ENCODE data around the gene DPEP1. TPM values are rescaled to one million over a fixed set of nuclear protein-coding genes. Genes with fewer than 3 reads are reported as not detected.

The DPEP1 gene
- total RNA-seq, 2 donors from 2014 or later: not detected

GRCh38 chr16:89612415-89613166 is 851 bp upstream of the DPEP1 start:
- no peaks in the 10 kb centered on the region for H3K36me3 ChIP-seq
- H3K27ac ChIP-seq: no peak overlapping the region
- ATAC-seq (ENCODE audit: insufficient number of reproducible peaks, low FRiP score, low read depth) (no peak), DNase-seq (ENCODE audit: low spot score) (no peak)
- H3K27me3 ChIP-seq (replicated peaks; ENCODE audit: insufficient read depth): no peaks in the 10 kb centered on the region
- no peak overlapping the region for H3K4me3 ChIP-seq
- H3K9me3 ChIP-seq: no peaks in the 10 kb centered on the region
- TF ChIP-seq CTCF (IDR thresholded peaks at IDR 0.05): no peak
- no peaks in the 10 kb centered on the region for H3K4me1 ChIP-seq (ENCODE audit: control insufficient read depth in 1 of 2, low read depth in 2 of 2)

- no peaks in the 10 kb centered on the region for H3K4me1 ChIP-seq (ENCODE audit: control insufficient read depth in 1 of 2, low read depth in 2 of 2)
- H3K27me3 ChIP-seq (replicated peaks; ENCODE audit: insufficient read depth): no peaks in the 10 kb centered on the region
- no peak overlapping the region for H3K4me3 ChIP-seq
- no peak for DNase-seq (ENCODE audit: low spot score)
- H3K27ac ChIP-seq: no peak overlapping the region
- no peak for TF ChIP-seq CTCF (IDR thresholded peaks at IDR 0.05)
- no peak for ATAC-seq (ENCODE audit: insufficient number of reproducible peaks, low FRiP score, low read depth)
- H3K9me3 ChIP-seq: no peaks in the 10 kb centered on the region
- no peaks in the 10 kb centered on the region for H3K36me3 ChIP-seq
These were observed 565 bp downstream of the DPEP1 start for GRCh38 chr16:89613954-89614459.

GRCh38 chr16:89615176-89615575 is 1.7 kb downstream of the DPEP1 start:
- Histone ChIP-seq H3K36me3 (no peaks in the 10 kb centered on the region), H3K27me3 (replicated peaks; ENCODE audit: insufficient read depth) (no peaks in the 10 kb centered on the region), H3K4me3 (no peak overlapping the region), H3K27ac (no peak overlapping the region), H3K9me3 (no peaks in the 10 kb centered on the region), H3K4me1 (ENCODE audit: control insufficient read depth in 1 of 2, low read depth in 2 of 2) (no peaks in the 10 kb centered on the region)
- DNase-seq (ENCODE audit: low spot score) (no peak), ATAC-seq (ENCODE audit: insufficient number of reproducible peaks, low FRiP score, low read depth) (no peak)
- no peak for TF ChIP-seq CTCF (IDR thresholded peaks at IDR 0.05)

GRCh38 chr16:89615596-89616090 is 2.2 kb downstream of the DPEP1 start:
- DNase-seq (ENCODE audit: low spot score) (no peak), ATAC-seq (ENCODE audit: insufficient number of reproducible peaks, low FRiP score, low read depth) (no peak)
- Histone ChIP-seq H3K36me3 (no peaks in the 10 kb centered on the region), H3K27ac (no peak overlapping the region), H3K4me3 (no peak overlapping the region), H3K4me1 (ENCODE audit: control insufficient read depth in 1 of 2, low read depth in 2 of 2) (no peaks in the 10 kb centered on the region), H3K9me3 (no peaks in the 10 kb centered on the region), H3K27me3 (replicated peaks; ENCODE audit: insufficient read depth) (no peaks in the 10 kb centered on the region)
- no peak for TF ChIP-seq CTCF (IDR thresholded peaks at IDR 0.05)

- no peaks in the 10 kb centered on the region for H3K4me1 ChIP-seq (ENCODE audit: control insufficient read depth in 1 of 2, low read depth in 2 of 2)
- no peak overlapping the region for H3K4me3 ChIP-seq
- H3K27ac ChIP-seq: no peak overlapping the region
- ATAC-seq (ENCODE audit: insufficient number of reproducible peaks, low FRiP score, low read depth) (no peak), DNase-seq (ENCODE audit: low spot score) (no peak)
- no peaks in the 10 kb centered on the region for H3K9me3 ChIP-seq
- no peaks in the 10 kb centered on the region for H3K27me3 ChIP-seq (replicated peaks; ENCODE audit: insufficient read depth)
- no peaks in the 10 kb centered on the region for H3K36me3 ChIP-seq
- TF ChIP-seq CTCF (IDR thresholded peaks at IDR 0.05): no peak
These were observed 3.2 kb downstream of the DPEP1 start for GRCh38 chr16:89616623-89617022.

All from thoracic aorta (tissue), 2 donors.